Raji (cell line): ENCODE data around the gene FGGY.

ENCODE experiments used
- POLR2A ChIP-seq: IDR thresholded peaks from 2 replicates; pipeline ENCODE4 v1.6.1; 2011; ENCODE audit warnings: low read depth, low read length, control low read depth; ENCODE audit not compliant: insufficient read depth

FGGY gene

GRCh38 chr1:59755069-59755685 is 458.3 kb downstream of the FGGY start:
- TF ChIP-seq POLR2A = no peak

DNA sequence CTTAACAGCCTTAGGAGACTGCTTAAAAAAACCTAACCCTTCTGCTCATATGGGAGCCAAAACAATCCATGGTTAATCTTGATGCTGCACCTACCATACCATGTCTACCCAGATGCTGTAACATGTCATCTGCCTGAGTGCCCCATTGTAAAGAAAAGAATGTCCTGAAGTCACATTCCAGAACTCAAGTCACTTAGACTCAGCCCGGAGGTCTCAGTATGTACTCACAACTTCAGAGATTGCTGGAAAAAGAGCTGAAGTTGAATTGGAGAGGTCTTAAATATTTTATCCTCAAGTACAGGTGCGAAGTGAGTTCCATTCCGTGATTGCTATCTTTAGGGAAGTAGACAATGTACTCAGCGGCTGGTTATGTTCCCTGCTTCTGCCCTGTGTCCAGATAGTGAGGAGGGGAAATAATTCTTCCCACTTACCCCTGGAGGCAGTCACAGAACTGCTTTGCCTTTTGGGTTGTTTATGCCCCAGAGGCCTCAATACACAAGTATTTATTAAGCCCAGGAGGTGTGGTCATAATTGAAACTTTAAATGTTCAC is 460.4 kb downstream of the FGGY start:
- no peak for TF ChIP-seq POLR2A

- no peak for TF ChIP-seq POLR2A
Observed at GRCh38 chr1:59759156-59759925, 462.4 kb downstream of the FGGY start.

DNA sequence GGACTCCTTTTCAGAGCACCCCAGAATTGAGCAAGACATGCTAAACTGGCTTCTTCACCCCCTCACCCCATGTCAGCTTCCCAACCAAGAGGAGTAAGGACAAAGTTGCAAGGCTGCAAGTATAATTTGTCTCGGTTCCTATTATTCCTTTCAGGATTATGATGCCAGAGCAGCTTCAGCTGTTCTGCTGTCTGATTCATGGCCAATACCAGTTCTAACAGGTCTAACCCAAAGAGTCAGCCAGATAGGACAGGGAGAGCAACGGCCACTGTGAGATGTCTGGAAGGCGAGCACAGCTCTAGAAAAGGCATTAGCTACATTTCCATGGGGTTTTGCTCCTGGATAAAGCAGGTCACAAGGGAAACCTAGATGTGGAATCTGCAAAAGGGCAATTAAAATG is 464.5 kb downstream of the FGGY start:
- TF ChIP-seq POLR2A = no peak

GRCh38 chr1:59763418-59763817 is 466.5 kb downstream of the FGGY start:
- no peak for TF ChIP-seq POLR2A

GRCh38 chr1:59765011-59765730 is 468.3 kb downstream of the FGGY start:
- no peak for TF ChIP-seq POLR2A

GRCh38 chr1:59766227-59766855 is 469.4 kb downstream of the FGGY start:
- TF ChIP-seq POLR2A = no peak

GRCh38 chr1:59767119-59767518 is 470.2 kb downstream of the FGGY start:
- TF ChIP-seq POLR2A = no peak

DNA sequence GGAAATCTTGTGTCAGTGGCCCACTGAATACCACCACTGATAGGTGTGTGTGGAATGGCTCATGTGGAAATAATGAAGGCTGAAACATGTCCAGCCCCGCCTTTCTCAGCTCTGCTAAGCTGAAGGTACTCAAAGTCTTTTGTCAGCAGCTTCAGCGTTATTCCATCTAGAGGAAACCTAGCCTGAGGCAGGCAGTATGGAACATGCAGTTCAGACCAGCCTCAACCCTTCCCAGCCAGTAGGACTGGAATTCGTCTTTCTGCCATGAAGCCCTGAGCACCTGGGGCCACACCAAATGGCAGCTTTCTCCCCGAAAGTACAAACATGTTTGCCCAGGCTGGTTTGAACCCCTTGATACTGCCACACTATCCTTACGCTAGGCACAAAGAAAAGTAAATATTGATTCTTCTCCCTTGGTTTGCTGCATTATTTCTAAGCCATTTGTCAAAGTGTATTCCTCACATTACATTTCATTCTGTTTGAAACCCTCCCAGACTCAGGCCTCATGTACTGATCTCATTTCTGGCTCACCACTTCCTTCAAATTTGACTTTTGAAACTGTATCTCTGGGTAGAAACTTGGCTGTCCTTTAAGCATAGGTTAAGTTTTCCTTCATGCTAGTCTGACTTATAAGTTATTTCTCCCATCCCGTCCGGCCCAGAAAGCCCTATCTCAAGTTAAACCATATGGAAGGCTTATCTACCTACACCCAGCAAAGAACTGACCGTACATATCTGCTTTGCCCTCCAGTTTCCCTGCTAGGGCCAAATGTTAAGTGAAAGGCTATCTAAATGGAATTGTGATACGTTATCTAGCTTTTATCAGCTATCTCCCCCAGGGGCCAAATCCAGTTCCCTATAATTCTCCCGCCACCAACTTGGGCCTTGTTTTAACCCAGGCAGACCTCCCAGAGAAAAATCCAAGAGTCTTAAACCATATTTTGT is 472.2 kb downstream of the FGGY start:
- TF ChIP-seq POLR2A = no peak

DNA sequence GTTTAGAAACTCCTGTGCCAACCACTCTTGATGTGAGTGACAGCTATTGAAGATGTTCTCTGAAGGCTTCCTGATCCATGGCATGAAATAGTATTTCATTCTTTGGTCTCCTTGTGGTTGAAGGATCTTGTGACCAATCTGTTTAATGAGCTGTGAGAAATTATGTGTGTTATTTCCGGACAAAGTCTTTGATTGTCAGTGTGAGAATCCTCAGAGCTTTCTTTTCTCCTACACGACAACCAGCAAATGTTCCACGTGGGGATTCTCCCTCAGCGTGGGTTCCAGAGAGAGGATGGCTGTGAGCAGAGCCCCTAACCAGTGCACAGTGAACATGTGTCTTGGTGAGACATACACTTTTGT is 472.8 kb downstream of the FGGY start:
- TF ChIP-seq POLR2A = no peak

DNA sequence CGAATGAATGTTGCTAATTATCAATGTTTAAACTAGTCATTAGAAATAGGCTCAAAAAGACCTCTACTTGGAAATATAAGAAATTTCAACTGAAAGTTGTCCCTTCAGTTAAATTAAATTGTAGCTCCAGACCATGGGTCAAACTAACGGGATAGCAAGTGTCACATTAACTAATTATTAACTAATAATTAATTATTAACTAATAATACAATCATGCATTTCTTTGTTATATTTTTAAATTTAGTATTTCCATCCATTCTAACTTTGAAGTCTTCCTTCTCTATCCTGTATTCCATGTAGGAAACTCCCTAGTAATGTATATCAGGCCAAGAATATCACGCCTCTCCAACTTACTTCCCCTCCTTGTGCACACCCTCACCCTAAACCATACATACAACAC is 474.5 kb downstream of the FGGY start:
- no peak for TF ChIP-seq POLR2A

DNA sequence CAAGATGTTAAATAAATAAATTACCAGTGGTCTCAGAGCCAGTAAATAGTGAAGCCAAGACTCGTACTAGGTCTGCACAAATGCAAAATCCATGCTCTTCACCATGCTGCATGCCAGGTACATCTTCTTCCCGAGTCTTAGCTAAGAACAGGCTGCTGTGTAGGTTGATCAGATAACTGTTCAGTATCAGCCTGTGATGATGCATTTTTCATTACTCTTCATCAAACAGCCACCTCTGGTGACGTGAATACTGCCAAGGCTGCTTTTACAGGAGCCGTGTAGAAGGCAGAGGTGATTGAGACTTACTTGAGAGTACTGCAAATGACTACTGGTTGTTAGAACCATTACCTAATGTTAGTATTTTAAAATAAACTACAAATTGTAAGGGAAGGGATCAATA is 478.6 kb downstream of the FGGY start:
- TF ChIP-seq POLR2A = no peak

DNA sequence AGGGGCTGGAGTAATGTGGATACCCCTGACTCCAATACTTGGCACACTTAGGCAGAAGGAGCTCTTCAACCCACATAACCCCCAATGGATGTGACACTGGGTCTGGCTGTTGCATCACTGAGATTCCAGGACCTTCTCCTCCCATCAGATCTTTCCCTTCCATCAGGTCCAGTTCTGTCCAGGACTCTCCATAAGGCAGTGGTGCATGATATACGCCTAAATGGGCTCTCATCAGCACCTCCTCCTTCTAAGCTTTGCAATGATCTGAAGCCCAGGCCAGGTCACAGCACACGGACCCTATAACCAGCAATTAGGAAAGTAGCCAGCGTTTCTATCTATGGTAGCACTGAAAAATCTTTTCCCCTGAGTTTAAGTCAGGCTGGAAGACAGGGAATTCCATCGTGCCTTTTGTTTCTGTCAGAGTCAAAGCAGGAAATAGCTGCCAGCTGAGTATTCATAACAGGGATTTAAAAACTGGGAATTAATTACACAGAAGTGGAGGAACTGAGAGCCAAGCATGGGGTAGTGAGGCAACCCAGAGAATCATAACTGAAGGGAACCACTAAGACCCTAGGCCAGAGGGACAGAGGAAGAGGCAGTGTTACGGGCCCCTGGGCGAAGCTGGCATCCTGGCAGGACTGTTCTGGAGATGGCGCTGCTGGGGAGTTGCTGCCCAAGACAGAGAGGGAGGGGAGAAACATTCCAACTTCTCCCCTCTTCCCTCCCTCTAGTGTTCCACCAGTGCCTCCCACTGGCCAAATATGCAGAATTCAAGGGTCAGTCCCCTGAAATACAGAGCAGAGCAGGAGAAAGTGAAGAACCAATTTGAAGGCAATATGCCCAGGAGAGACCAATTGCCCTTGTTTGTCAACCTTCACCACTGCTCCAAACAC is 480.3 kb downstream of the FGGY start:
- no peak for TF ChIP-seq POLR2A
